K562 (cell line): ENCODE data around the gene PRMT2. TPM values are rescaled to one million over a fixed set of nuclear protein-coding genes. Genes with fewer than 3 reads are reported as not detected.

Source experiments
- ATAC-seq: fragments of 200-7000 bp; cut with Tn5 transposase; 3 replicates; pipeline ENCODE4 v1.9.1; 2020; ENCODE audit warnings: moderate library complexity
- BruUV-seq: library from RNA; stranded (reverse); fragments of 400-500 nt; replicated peaks from 2 replicates; lab custom pipeline; 2021; lab: Mats Ljungman, UMichigan
- CTCF ChIA-PET: fragments of 300-600 bp; formaldehyde crosslinking; extraction: SDS; loops from one replicate; lab custom pipeline; 2021; ENCODE audit warnings: low intra/inter-chr PET ratio; lab: Yijun Ruan, JAX
- POLR2A ChIA-PET: fragments of 300-600, 350-650 bp; sonication (Branson Sonifier 250); formaldehyde crosslinking; extraction: SDS; loops from one replicate; lab custom pipeline; 2021; ENCODE audit warnings: antibody characterized with exemption, inconsistent platforms; lab: Yijun Ruan, JAX
- DNase-seq, 4 experiments: peaks; one replicate each; pipeline versions ENCODE4 v3.0.0 to v3.0.0-alpha.2; 2011 to 2018; ENCODE audit warnings: low spot score in 3 of 4, mixed read lengths in 3 of 4; ENCODE audit errors: extremely low read depth in 1 of 4
- FAIRE-seq: peaks from 2 replicates; lab custom pipeline; 2011; peaks lifted over from hg19 to GRCh38; lab: Jason Lieb, UNC
- H2AFZ ChIP-seq: 2 replicates; pipeline ENCODE4 v1.6.0; 2011; ENCODE audit warnings: low read depth, low read length, control low read depth, inconsistent platforms
- H3K27ac ChIP-seq: fragments of 200-600 bp; 3 replicates; pipeline ENCODE4 v1.8.0; 2011; ENCODE audit warnings: low read depth, mild to moderate bottlenecking, control low read depth, inconsistent platforms, low read length, moderate library complexity, mixed read lengths; ENCODE audit errors: extremely low read depth
- H3K27me3 ChIP-seq, 2 experiments: fragments of 300-600 bp in 1 of 2; 2 replicates in 1 of 2; 3 replicates in 1 of 2; pipeline versions ENCODE4 v1.6.0 to v1.8.0; 2011; ENCODE audit warnings: inconsistent platforms in 2 of 2, low read length in 2 of 2, mild to moderate bottlenecking in 1 of 2, mixed read lengths in 1 of 2, moderate library complexity in 1 of 2; ENCODE audit not compliant: control insufficient read depth in 2 of 2, insufficient read depth in 2 of 2
- H3K36me3 ChIP-seq: fragments of 300-600 bp; 3 replicates; pipeline ENCODE4 v1.8.0; 2011; ENCODE audit warnings: mild to moderate bottlenecking, low read length, inconsistent platforms; ENCODE audit not compliant: control insufficient read depth, insufficient read depth
- H3K4me1 ChIP-seq, 2 experiments: fragments of 200-600 bp in 1 of 2; replicated peaks in 1 of 2; 2 replicates in 1 of 2; 3 replicates in 1 of 2; pipeline versions ENCODE4 v1.5.1 to v1.8.0; 2011; ENCODE audit warnings: inconsistent platforms in 2 of 2, low read length in 2 of 2, mild to moderate bottlenecking in 1 of 2, mixed read lengths in 1 of 2, moderate library complexity in 1 of 2; ENCODE audit not compliant: control insufficient read depth in 2 of 2, insufficient read depth in 2 of 2
- H3K4me2 ChIP-seq: 2 replicates; pipeline ENCODE4 v1.6.1; 2011; ENCODE audit warnings: low read length, control low read depth, inconsistent platforms, mixed read lengths; ENCODE audit not compliant: insufficient read depth
- H3K4me3 ChIP-seq: fragments of 200-600 bp; sonication (generic), shearing (Covaris generic); 2 replicates; pipeline ENCODE4 v1.5.1; 2016; ENCODE audit warnings: control low read depth, inconsistent platforms
- H3K79me2 ChIP-seq: fragments of 200-600 bp; 3 replicates; pipeline ENCODE4 v1.8.0; 2011; ENCODE audit warnings: low read length, inconsistent platforms; ENCODE audit not compliant: control insufficient read depth, insufficient read depth
- H3K9ac ChIP-seq, 2 experiments: 2 replicates each; pipeline versions ENCODE4 v1.6.0 to v1.6.1; 2011; ENCODE audit warnings: low read depth in 2 of 2, low read length in 2 of 2, control low read depth in 1 of 2, inconsistent platforms in 1 of 2, mild to moderate bottlenecking in 1 of 2, mixed read lengths in 1 of 2; ENCODE audit not compliant: insufficient read depth in 1 of 2
- H3K9me1 ChIP-seq: one replicate; pipeline ENCODE4 v1.6.0; 2011; ENCODE audit warnings: inconsistent platforms, mild to moderate bottlenecking, low read length, moderate library complexity; ENCODE audit not compliant: control insufficient read depth, insufficient read depth
- H3K9me3 ChIP-seq: replicated peaks from 2 replicates; pipeline ENCODE4 v1.5.1; 2011; ENCODE audit warnings: low read depth, low read length, inconsistent platforms; ENCODE audit not compliant: control insufficient read depth, insufficient read depth
- H4K20me1 ChIP-seq: replicated peaks from 2 replicates; pipeline ENCODE4 v1.6.1; 2011; ENCODE audit warnings: low read length, inconsistent platforms, mixed read lengths; ENCODE audit not compliant: control insufficient read depth, insufficient read depth
- C11orf30 ChIP-seq: fragments of 450-650 bp; IDR thresholded peaks from 2 replicates; pipeline ENCODE4 v1.6.1; 2016; ENCODE audit warnings: low read depth, mild to moderate bottlenecking
- JUN ChIP-seq, 2 experiments: sonication (generic) in 1 of 2; formaldehyde crosslinking in 1 of 2; IDR thresholded peaks; 2 replicates each; pipeline versions ENCODE4 v1.6.1 to v1.8.0; 2012 to 2022; ENCODE audit warnings: borderline replicate concordance in 2 of 2, mild to moderate bottlenecking in 2 of 2, improper control_type of control experiment in 1 of 2, low read depth in 1 of 2, low read length in 1 of 2, missing genetic modification reagents in 1 of 2
- NFE2 ChIP-seq: IDR thresholded peaks from 2 replicates; pipeline ENCODE4 v1.6.1; 2014; ENCODE audit warnings: antibody characterized with exemption, low read depth
- SUPT5H ChIP-seq: fragments of 450-650 bp; IDR thresholded peaks from 2 replicates; pipeline ENCODE4 v1.6.1; 2016
- ZNF316 ChIP-seq: fragments of 450-650 bp; IDR thresholded peaks from 2 replicates; pipeline ENCODE4 v1.6.1; 2016
- WGBS: fragments of 100-300 bp; shearing (Covaris generic); methylation state at CpG from one replicate; pipeline ENCODE4 v1.1.6; 2016; ENCODE audit warnings: low coverage, mixed read lengths; ENCODE audit not compliant: insufficient coverage; ENCODE audit errors: missing lambda C conversion rate; 5-methylcytosine and 5-hydroxymethylcytosine counted together
- in situ Hi-C: fragments of 300-500 bp; cut with MboI; formaldehyde crosslinking; loops from 4 replicates; pipeline ENCODE4 v1.15.0; 2018; ENCODE audit warnings: inconsistent platforms, mixed read lengths
- intact Hi-C: fragments of 100-400 bp; cut with micrococcal nuclease; formaldehyde crosslinking; loops from 2 replicates; pipeline ENCODE4 v1.14.2; 2022
- polyA plus RNA-seq, 8 experiments: library from polyadenylated mRNA; depleted of rRNA in 4 of 8; stranded (reverse) in 5 of 8; unstranded in 3 of 8; fragments of >200 nt; fragmentation: Nextera tagmentation in 2 of 8; fragmentation: Illumina TruSeq in 1 of 8; extraction: Ambion mirVana in 2 of 8; extraction: Trizol in 1 of 8; gene quantifications; 2 replicates each; pipeline versions ENCODE4 v1.2.1 to v1.2.3, GENCODE V29; 2011 to 2014; ENCODE audit warnings: inconsistent platforms in 1 of 8, missing spikeins in 1 of 8
- total RNA-seq, 7 experiments: library from RNA; depleted of rRNA in 6 of 7; stranded (reverse); fragments of >200 nt in 6 of 7; fragmentation: Illumina TruSeq in 2 of 7; extraction: Trizol in 2 of 7; gene quantifications; 2 replicates each; pipeline versions ENCODE4 v1.2.1 to v1.2.3, GENCODE V29; 2011 to 2021; ENCODE audit warnings: low replicate concordance in 1 of 7
- TF ChIP-seq, protein P1 (sequence below): sonication (generic); formaldehyde crosslinking; IDR thresholded peaks from 2 replicates; pipeline ENCODE4 v1.9.0; 2022; ENCODE audit warnings: mild to moderate bottlenecking, missing genetic modification reagents

The PRMT2 gene
- total and polyA plus RNA-seq, 9 of the 15 experiments (the other 6 are each of a cell fraction or from before 2014, with no cell fraction given) = 37.2 to 85.7 (median 59.3) TPM

- CTCF ChIA-PET = no interaction called here
- Histone ChIP-seq H3K36me3 (no peaks in the 10 kb centered on the region), H3K9ac (no peak overlapping the region), H3K9me3 (peaks cover 5% of the 10 kb centered on the region; the same call in 1 of the 2 replicates), H3K4me3 (no peak overlapping the region), H3K79me2 (no peaks in the 10 kb centered on the region), H4K20me1 (no peaks in the 10 kb centered on the region), H3K4me2 (no peak overlapping the region), H2AFZ (no peak overlapping the region), H3K4me1 (peaks cover 0 to 5% of the 10 kb centered on the region in 2 experiments; a peak in 3 of 5 replicates), H3K27ac (no peak overlapping the region), H3K9me1 (no peaks in the 10 kb centered on the region), H3K27me3 (peaks cover 0 to 17% of the 10 kb centered on the region in 2 experiments; a peak in 2 of 5 replicates)
- no peak for TF ChIP-seq SUPT5H
- peak; percentile 46 for TF ChIP-seq C11orf30
- 0 out of 2 replicates have a peak, but pooled peaks have one; percentile 5 for TF ChIP-seq NFE2
- TF ChIP-seq ZNF316 = peak; percentile 69
- TF ChIP-seq, protein P1, sequence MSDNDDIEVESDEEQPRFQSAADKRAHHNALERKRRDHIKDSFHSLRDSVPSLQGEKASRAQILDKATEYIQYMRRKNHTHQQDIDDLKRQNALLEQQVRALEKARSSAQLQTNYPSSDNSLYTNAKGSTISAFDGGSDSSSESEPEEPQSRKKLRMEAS = 0 out of 2 replicates have a peak, but pooled peaks have one; percentile 11
- TF ChIP-seq JUN (IDR thresholded peaks at IDR 0.05; ENCODE audit: borderline replicate concordance, low read depth, low read length) = no peak
- no peak for TF ChIP-seq JUN (CRISPR knock-in tag; IDR thresholded peaks at IDR 0.05; ENCODE audit: borderline replicate concordance)
- in situ Hi-C loops (no loop called here), intact Hi-C loops (no loop called here)
- no TSS peak for BruUV-seq
- POLR2A ChIA-PET = interaction anchor here (0.9 kb wide), 1 partner anchor 10 kb away, joined by 3 read pairs; no protein-coding TSS in a partner anchor
- 17% methylated on average over 6 of the region's 6 CpGs for WGBS
- ATAC-seq = no peak
- no peak for FAIRE-seq
- DNase-seq = no peak
Measured at GRCh38 chr21:46628868-46629267, 6.6 kb upstream of the PRMT2 start.
